ENCODE results near the gene BCAS3.
A peak's percentile ranks its signal among the peaks of the same experiment; 100 is the strongest.

BCAS3 gene

GRCh38 chr17:61187038-61187437 is 509.4 kb downstream of the BCAS3 start:
- Histone ChIP-seq H3K36me3 (no peaks in the 10 kb centered on the region), H3K4me3 (ENCODE audit: low read depth, low read length) (no peak overlapping the region), H3K27me3 (no peaks in the 10 kb centered on the region), H3K9me3 (no peaks in the 10 kb centered on the region), H3K4me1 (peaks cover 5% of the 10 kb centered on the region; the same call in 1 of the 2 replicates)
- no peak for TF ChIP-seq CTCF (IDR thresholded peaks at IDR 0.05; ENCODE audit: low read depth, low read length)
- no peak for DNase-seq

GRCh38 chr17:61188081-61188480 is 510.4 kb downstream of the BCAS3 start:
- no peaks in the 10 kb centered on the region for H3K9me3 ChIP-seq
- no peaks in the 10 kb centered on the region for H3K36me3 ChIP-seq
- no peaks in the 10 kb centered on the region for H3K27me3 ChIP-seq
- H3K4me1 ChIP-seq = no peaks in the 10 kb centered on the region
- no peak for TF ChIP-seq CTCF (IDR thresholded peaks at IDR 0.05; ENCODE audit: low read depth, low read length)
- H3K4me3 ChIP-seq (ENCODE audit: low read depth, low read length) = no peak overlapping the region
- no peak for DNase-seq

- Histone ChIP-seq H3K4me3 (ENCODE audit: low read depth, low read length) (no peak overlapping the region), H3K4me1 (no peaks in the 10 kb centered on the region), H3K27me3 (no peaks in the 10 kb centered on the region), H3K9me3 (no peaks in the 10 kb centered on the region), H3K36me3 (no peaks in the 10 kb centered on the region)
- no peak for DNase-seq
- no peak for TF ChIP-seq CTCF (IDR thresholded peaks at IDR 0.05; ENCODE audit: low read depth, low read length)
Measured at GRCh38 chr17:61189968-61190367, 512.3 kb downstream of the BCAS3 start.

GRCh38 chr17:61196302-61196704 is 518.7 kb downstream of the BCAS3 start:
- Histone ChIP-seq H3K27me3 (no peaks in the 10 kb centered on the region), H3K36me3 (no peaks in the 10 kb centered on the region), H3K4me3 (ENCODE audit: low read depth, low read length) (peak overlapping the region; percentile 40), H3K9me3 (no peaks in the 10 kb centered on the region), H3K4me1 (peaks cover 19% of the 10 kb centered on the region)
- no peak for TF ChIP-seq CTCF (IDR thresholded peaks at IDR 0.05; ENCODE audit: low read depth, low read length)
- DNase-seq = peak; percentile 8

- no peak for DNase-seq
- Histone ChIP-seq H3K36me3 (no peaks in the 10 kb centered on the region), H3K4me1 (peaks cover 21% of the 10 kb centered on the region), H3K9me3 (no peaks in the 10 kb centered on the region), H3K27me3 (no peaks in the 10 kb centered on the region), H3K4me3 (ENCODE audit: low read depth, low read length) (peak overlapping the region; percentile 40)
- no peak for TF ChIP-seq CTCF (IDR thresholded peaks at IDR 0.05; ENCODE audit: low read depth, low read length)
Measured at GRCh38 chr17:61196799-61197198, 519.1 kb downstream of the BCAS3 start.

- no peaks in the 10 kb centered on the region for H3K9me3 ChIP-seq
- DNase-seq = no peak
- no peak for TF ChIP-seq CTCF (IDR thresholded peaks at IDR 0.05; ENCODE audit: low read depth, low read length)
- peaks cover 21% of the 10 kb centered on the region for H3K4me1 ChIP-seq
- H3K4me3 ChIP-seq (ENCODE audit: low read depth, low read length) = no peak overlapping the region
- no peaks in the 10 kb centered on the region for H3K36me3 ChIP-seq
- H3K27me3 ChIP-seq = no peaks in the 10 kb centered on the region
Measured at GRCh38 chr17:61199431-61200338, 522.0 kb downstream of the BCAS3 start.
